ENCODE data around the gene AUTS2.

DNA sequence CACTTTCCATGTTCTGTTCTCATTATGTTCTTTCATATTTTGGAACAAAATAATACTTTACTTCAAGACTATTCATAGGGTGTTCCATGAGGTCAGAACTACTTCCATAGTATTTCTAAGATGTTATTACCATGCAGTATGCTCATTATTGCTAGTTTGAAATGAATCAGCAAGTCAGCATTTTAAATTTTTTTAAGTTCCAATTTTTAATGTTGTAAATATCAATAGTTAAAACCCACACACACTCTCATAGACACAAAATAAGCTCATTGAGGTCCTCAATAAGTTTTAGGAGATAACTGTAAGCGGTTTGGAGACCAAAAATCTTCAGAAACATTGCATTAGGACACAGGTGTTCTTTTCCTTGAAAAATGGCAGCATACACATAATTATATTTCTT, 550.7 kb downstream of the AUTS2 start:
- TF ChIP-seq, protein P1, sequence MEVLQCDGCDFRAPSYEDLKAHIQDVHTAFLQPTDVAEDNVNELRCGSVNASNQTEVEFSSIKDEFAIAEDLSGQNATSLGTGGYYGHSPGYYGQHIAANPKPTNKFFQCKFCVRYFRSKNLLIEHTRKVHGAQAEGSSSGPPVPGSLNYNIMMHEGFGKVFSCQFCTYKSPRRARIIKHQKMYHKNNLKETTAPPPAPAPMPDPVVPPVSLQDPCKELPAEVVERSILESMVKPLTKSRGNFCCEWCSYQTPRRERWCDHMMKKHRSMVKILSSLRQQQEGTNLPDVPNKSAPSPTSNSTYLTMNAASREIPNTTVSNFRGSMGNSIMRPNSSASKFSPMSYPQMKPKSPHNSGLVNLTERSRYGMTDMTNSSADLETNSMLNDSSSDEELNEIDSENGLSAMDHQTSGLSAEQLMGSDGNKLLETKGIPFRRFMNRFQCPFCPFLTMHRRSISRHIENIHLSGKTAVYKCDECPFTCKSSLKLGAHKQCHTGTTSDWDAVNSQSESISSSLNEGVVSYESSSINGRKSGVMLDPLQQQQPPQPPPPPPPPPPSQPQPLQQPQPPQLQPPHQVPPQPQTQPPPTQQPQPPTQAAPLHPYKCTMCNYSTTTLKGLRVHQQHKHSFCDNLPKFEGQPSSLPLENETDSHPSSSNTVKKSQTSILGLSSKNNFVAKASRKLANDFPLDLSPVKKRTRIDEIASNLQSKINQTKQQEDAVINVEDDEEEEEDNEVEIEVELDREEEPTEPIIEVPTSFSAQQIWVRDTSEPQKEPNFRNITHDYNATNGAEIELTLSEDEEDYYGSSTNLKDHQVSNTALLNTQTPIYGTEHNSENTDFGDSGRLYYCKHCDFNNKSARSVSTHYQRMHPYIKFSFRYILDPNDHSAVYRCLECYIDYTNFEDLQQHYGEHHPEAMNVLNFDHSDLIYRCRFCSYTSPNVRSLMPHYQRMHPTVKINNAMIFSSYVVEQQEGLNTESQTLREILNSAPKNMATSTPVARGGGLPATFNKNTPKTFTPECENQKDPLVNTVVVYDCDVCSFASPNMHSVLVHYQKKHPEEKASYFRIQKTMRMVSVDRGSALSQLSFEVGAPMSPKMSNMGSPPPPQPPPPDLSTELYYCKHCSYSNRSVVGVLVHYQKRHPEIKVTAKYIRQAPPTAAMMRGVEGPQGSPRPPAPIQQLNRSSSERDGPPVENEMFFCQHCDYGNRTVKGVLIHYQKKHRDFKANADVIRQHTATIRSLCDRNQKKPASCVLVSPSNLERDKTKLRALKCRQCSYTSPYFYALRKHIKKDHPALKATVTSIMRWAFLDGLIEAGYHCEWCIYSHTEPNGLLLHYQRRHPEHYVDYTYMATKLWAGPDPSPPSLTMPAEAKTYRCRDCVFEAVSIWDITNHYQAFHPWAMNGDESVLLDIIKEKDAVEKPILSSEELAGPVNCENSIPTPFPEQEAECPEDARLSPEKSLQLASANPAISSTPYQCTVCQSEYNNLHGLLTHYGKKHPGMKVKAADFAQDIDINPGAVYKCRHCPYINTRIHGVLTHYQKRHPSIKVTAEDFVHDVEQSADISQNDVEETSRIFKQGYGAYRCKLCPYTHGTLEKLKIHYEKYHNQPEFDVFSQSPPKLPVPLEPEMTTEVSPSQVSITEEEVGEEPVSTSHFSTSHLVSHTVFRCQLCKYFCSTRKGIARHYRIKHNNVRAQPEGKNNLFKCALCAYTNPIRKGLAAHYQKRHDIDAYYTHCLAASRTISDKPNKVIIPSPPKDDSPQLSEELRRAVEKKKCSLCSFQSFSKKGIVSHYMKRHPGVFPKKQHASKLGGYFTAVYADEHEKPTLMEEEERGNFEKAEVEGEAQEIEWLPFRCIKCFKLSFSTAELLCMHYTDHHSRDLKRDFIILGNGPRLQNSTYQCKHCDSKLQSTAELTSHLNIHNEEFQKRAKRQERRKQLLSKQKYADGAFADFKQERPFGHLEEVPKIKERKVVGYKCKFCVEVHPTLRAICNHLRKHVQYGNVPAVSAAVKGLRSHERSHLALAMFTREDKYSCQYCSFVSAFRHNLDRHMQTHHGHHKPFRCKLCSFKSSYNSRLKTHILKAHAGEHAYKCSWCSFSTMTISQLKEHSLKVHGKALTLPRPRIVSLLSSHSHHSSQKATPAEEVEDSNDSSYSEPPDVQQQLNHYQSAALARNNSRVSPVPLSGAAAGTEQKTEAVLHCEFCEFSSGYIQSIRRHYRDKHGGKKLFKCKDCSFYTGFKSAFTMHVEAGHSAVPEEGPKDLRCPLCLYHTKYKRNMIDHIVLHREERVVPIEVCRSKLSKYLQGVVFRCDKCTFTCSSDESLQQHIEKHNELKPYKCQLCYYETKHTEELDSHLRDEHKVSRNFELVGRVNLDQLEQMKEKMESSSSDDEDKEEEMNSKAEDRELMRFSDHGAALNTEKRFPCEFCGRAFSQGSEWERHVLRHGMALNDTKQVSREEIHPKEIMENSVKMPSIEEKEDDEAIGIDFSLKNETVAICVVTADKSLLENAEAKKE (CRISPR knock-in tag; IDR thresholded peaks at IDR 0.05), result no peak
- TF ChIP-seq EZH2 (IDR thresholded peaks at IDR 0.05; ENCODE audit: low read depth, unreplicated experiment) (no peak), EZH2phosphoT487 (IDR thresholded peaks at IDR 0.05; ENCODE audit: unreplicated experiment) (no peak), POLR2AphosphoS5 (IDR thresholded peaks at IDR 0.05; ENCODE audit: low read depth) (no peak)
- TF ChIP-seq, protein P2, sequence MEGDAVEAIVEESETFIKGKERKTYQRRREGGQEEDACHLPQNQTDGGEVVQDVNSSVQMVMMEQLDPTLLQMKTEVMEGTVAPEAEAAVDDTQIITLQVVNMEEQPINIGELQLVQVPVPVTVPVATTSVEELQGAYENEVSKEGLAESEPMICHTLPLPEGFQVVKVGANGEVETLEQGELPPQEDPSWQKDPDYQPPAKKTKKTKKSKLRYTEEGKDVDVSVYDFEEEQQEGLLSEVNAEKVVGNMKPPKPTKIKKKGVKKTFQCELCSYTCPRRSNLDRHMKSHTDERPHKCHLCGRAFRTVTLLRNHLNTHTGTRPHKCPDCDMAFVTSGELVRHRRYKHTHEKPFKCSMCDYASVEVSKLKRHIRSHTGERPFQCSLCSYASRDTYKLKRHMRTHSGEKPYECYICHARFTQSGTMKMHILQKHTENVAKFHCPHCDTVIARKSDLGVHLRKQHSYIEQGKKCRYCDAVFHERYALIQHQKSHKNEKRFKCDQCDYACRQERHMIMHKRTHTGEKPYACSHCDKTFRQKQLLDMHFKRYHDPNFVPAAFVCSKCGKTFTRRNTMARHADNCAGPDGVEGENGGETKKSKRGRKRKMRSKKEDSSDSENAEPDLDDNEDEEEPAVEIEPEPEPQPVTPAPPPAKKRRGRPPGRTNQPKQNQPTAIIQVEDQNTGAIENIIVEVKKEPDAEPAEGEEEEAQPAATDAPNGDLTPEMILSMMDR (conservative IDR thresholded peaks at IDR 0.05; ENCODE audit: low read depth in 2 of 2), result no peak

Data from GM23338 (cell line).